H9 (cell line): Measurements from ENCODE around the gene DCP1A. TPM values are rescaled to one million over a fixed set of nuclear protein-coding genes. Genes with fewer than 3 reads are reported as not detected.
A peak's percentile ranks its signal among the peaks of the same experiment; 100 is the strongest.

ENCODE experiments used
- DNase-seq: peaks from one replicate; pipeline ENCODE4 v3.0.0-alpha.2; 2017
- H2AFZ ChIP-seq: one replicate; pipeline ENCODE4 v1.6.1; 2013; ENCODE audit warnings: mild to moderate bottlenecking, low read length, control low read depth, moderate library complexity
- H2AK5ac ChIP-seq: 2 replicates; pipeline ENCODE4 v1.6.1; 2013; ENCODE audit warnings: low read length, control low read depth, mixed read lengths; ENCODE audit not compliant: insufficient read length
- H2BK120ac ChIP-seq: one replicate; pipeline ENCODE4 v1.6.1; 2013; ENCODE audit warnings: low read depth, mild to moderate bottlenecking, low read length, control low read depth, inconsistent platforms; ENCODE audit not compliant: poor library complexity, severe bottlenecking
- H2BK12ac ChIP-seq: 2 replicates; pipeline ENCODE4 v1.6.1; 2013; ENCODE audit warnings: low read length, control low read depth, mixed read lengths, low read depth; ENCODE audit not compliant: insufficient read length
- H2BK15ac ChIP-seq: 2 replicates; pipeline ENCODE4 v1.6.1; 2013; ENCODE audit warnings: low read depth, low read length, control low read depth
- H2BK20ac ChIP-seq: one replicate; pipeline ENCODE4 v1.6.1; 2013; ENCODE audit warnings: low read depth, mild to moderate bottlenecking, low read length, control low read depth, inconsistent platforms; ENCODE audit not compliant: poor library complexity, severe bottlenecking
- H2BK5ac ChIP-seq: 2 replicates; pipeline ENCODE4 v1.6.1; 2013; ENCODE audit warnings: low read length, control low read depth, mixed read lengths; ENCODE audit not compliant: insufficient read length
- H3K14ac ChIP-seq: 2 replicates; pipeline ENCODE4 v1.6.1; 2013; ENCODE audit warnings: low read length, control low read depth; ENCODE audit not compliant: insufficient read depth
- H3K18ac ChIP-seq: 2 replicates; pipeline ENCODE4 v1.6.1; 2013; ENCODE audit warnings: low read depth, mild to moderate bottlenecking, mixed read lengths, low read length, control low read depth; ENCODE audit not compliant: insufficient read length
- H3K23ac ChIP-seq: 2 replicates; pipeline ENCODE4 v1.6.1; 2013; ENCODE audit warnings: low read length, control low read depth, mixed read lengths, low read depth; ENCODE audit not compliant: insufficient read length
- H3K23me2 ChIP-seq: 2 replicates; pipeline ENCODE4 v1.6.1; 2013; ENCODE audit warnings: low read depth, mild to moderate bottlenecking, mixed read lengths, low read length, control low read depth; ENCODE audit not compliant: insufficient read length, poor library complexity, severe bottlenecking
- H3K27ac ChIP-seq: 2 replicates; pipeline ENCODE4 v1.5.1; 2013; ENCODE audit warnings: low read length, control low read depth, mixed read lengths, low read depth; ENCODE audit not compliant: insufficient read length
- H3K27me3 ChIP-seq: 2 replicates; pipeline ENCODE4 v1.6.1; 2013; ENCODE audit warnings: low read length, control low read depth, inconsistent platforms; ENCODE audit not compliant: insufficient read depth
- H3K4ac ChIP-seq: 2 replicates; pipeline ENCODE4 v1.6.1; 2013; ENCODE audit warnings: low read depth, mild to moderate bottlenecking, control low read depth, inconsistent platforms, low read length, moderate library complexity
- H3K4me1 ChIP-seq: 2 replicates; pipeline ENCODE4 v1.6.1; 2013; ENCODE audit warnings: low read length, control low read depth, inconsistent platforms; ENCODE audit not compliant: insufficient read depth
- H3K4me2 ChIP-seq: 2 replicates; pipeline ENCODE4 v1.6.1; 2013; ENCODE audit warnings: low read length, control low read depth, mixed read lengths; ENCODE audit not compliant: insufficient read length, insufficient read depth
- H3K56ac ChIP-seq: 2 replicates; pipeline ENCODE4 v1.6.1; 2013; ENCODE audit warnings: low read depth, mild to moderate bottlenecking, mixed read lengths, low read length, control low read depth; ENCODE audit not compliant: insufficient read length
- H3K79me1 ChIP-seq: 2 replicates; pipeline ENCODE4 v1.6.1; 2013; ENCODE audit warnings: low read depth, mild to moderate bottlenecking, moderate library complexity, low read length, control low read depth, inconsistent platforms; ENCODE audit not compliant: insufficient read depth, poor library complexity, severe bottlenecking
- H3K79me2 ChIP-seq: 2 replicates; pipeline ENCODE4 v1.6.1; 2013; ENCODE audit warnings: low read length, control low read depth, inconsistent platforms; ENCODE audit not compliant: insufficient read depth
- H3K9ac ChIP-seq: 2 replicates; pipeline ENCODE4 v1.6.1; 2013; ENCODE audit warnings: low read length, control low read depth, mixed read lengths; ENCODE audit not compliant: insufficient read length; ENCODE audit errors: extremely low read depth
- H3K9me3 ChIP-seq: one replicate; pipeline ENCODE4 v1.6.1; 2013; ENCODE audit warnings: low read depth, low read length, inconsistent platforms; ENCODE audit not compliant: control insufficient read depth
- H3T11ph ChIP-seq: one replicate; pipeline ENCODE4 v1.6.1; 2013; ENCODE audit warnings: mild to moderate bottlenecking, low read length, control low read depth, inconsistent platforms
- H4K20me1 ChIP-seq: one replicate; pipeline ENCODE4 v1.6.1; 2013; ENCODE audit not compliant: control insufficient read depth, insufficient read length, insufficient read depth
- H4K5ac ChIP-seq: 2 replicates; pipeline ENCODE4 v1.6.1; 2013; ENCODE audit warnings: low read depth, mild to moderate bottlenecking, mixed read lengths, low read length, control low read depth; ENCODE audit not compliant: insufficient read length
- H4K8ac ChIP-seq: replicated peaks from 2 replicates; pipeline ENCODE4 v1.6.1; 2013; ENCODE audit warnings: low read length, control low read depth, mixed read lengths, low read depth; ENCODE audit not compliant: insufficient read length
- H4K91ac ChIP-seq: 2 replicates; pipeline ENCODE4 v1.6.1; 2013; ENCODE audit warnings: low read depth, mild to moderate bottlenecking, moderate library complexity, mixed read lengths, low read length, control low read depth; ENCODE audit not compliant: insufficient read length
- H3K27ac Mint-ChIP-seq, 3 experiments: 2 replicates in 2 of 3; 3 replicates in 1 of 3; pipeline ENCODE4 v1.8.0; 2020 to 2021; ENCODE audit warnings: mixed read lengths in 3 of 3, mild to moderate bottlenecking in 1 of 3, moderate library complexity in 1 of 3
- H3K27me3 Mint-ChIP-seq: 2 replicates; pipeline ENCODE4 v1.8.0; 2021; ENCODE audit warnings: low read depth, mild to moderate bottlenecking, moderate library complexity, mixed read lengths
- H3K36me3 Mint-ChIP-seq, 3 experiments: 2 replicates in 2 of 3; 3 replicates in 1 of 3; pipeline ENCODE4 v1.8.0; 2020 to 2021; ENCODE audit warnings: low read depth in 3 of 3, mixed read lengths in 3 of 3; ENCODE audit not compliant: insufficient read depth in 1 of 3
- H3K4me1 Mint-ChIP-seq, 2 experiments: 2 replicates each; pipeline ENCODE4 v1.8.0; 2020; ENCODE audit warnings: mixed read lengths in 2 of 2
- H3K4me3 Mint-ChIP-seq, 2 experiments: 2 replicates in 1 of 2; 3 replicates in 1 of 2; pipeline ENCODE4 v1.8.0; 2020 to 2021; ENCODE audit warnings: mild to moderate bottlenecking in 2 of 2, mixed read lengths in 2 of 2, moderate library complexity in 1 of 2
- H3K9me3 Mint-ChIP-seq, 2 experiments: 2 replicates in 1 of 2; 3 replicates in 1 of 2; pipeline ENCODE4 v1.8.0; 2020; ENCODE audit warnings: mild to moderate bottlenecking in 2 of 2, mixed read lengths in 2 of 2, moderate library complexity in 1 of 2
- WGBS: extraction: QIAGEN DNeasy Blood & Tissue Kit; methylation state at CpG from one replicate; pipeline ENCODE4 v1.1.7; 2013; ENCODE audit warnings: missing lambda C conversion rate, low lambda C conversion rate, mixed read lengths; ENCODE audit not compliant: insufficient read length; ENCODE audit errors: extremely low coverage; 5-methylcytosine and 5-hydroxymethylcytosine counted together
- total RNA-seq: library from RNA; stranded (reverse); gene quantifications from 2 replicates; pipeline ENCODE4 v1.2.1, GENCODE V29; 2021
- TF ChIP-seq, protein P1 (sequence below): fragments of 200-600 bp; sonication (generic); conservative IDR thresholded peaks from 3 replicates; pipeline ENCODE4 v1.8.0; 2021; ENCODE audit warnings: antibody characterized with exemption, mild to moderate bottlenecking

The DCP1A gene
- total RNA-seq, 1 experiment from 2014 or later = 17.8 TPM

DNA sequence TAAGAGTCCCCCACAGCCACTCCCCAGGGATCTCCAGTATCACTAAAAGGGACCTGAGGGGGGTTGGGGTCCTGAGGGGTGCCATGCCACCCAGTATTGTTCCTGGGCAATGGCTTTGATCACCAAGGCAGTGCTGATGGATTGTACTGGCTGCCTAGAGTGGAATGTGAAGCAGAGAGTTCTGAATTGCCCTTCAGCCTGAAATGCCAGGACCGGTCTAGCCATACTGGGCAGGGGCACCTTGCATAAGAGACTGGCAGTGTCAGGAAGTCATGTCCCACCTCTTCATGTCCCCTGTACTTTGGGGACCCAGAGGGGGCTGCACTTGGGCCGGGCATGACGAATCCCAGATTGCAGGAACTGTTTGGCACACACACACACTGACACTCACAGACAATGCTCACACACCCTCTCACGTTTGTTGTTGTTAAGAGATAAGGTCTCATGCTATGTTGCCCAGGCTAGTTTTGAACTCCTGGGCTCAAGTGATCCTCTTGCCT, 87.0 kb downstream of the DCP1A start:
- H3K27ac Mint-ChIP-seq = peak overlapping the region in 2 of 3 experiments; percentile 8 to 74; a peak in 2 of 7 replicates
- no peaks in the 10 kb centered on the region for H4K20me1 ChIP-seq

More for the DNA sequence above, 87.0 kb downstream of the DCP1A start:
- peak overlapping the region; percentile 11 for H3K18ac ChIP-seq
- no peak overlapping the region for H3K4me3 Mint-ChIP-seq
- no peak overlapping the region for H3K9ac ChIP-seq
- no peak for DNase-seq
- H3K9me3 ChIP-seq = no peaks in the 10 kb centered on the region
- no peak overlapping the region for H2BK5ac ChIP-seq
- no peak overlapping the region for H3K27ac ChIP-seq
- no peak overlapping the region for H4K5ac ChIP-seq
- H3K4ac ChIP-seq = no peak overlapping the region
- H2BK120ac ChIP-seq = no peak overlapping the region
- peaks cover 2% of the 10 kb centered on the region for H3K27me3 Mint-ChIP-seq
- H3K4me2 ChIP-seq = no peak overlapping the region
- WGBS = no CpG with 5 or more reads among the region's 4 CpGs
- H4K8ac ChIP-seq = no peak overlapping the region
- H3K36me3 Mint-ChIP-seq = no peaks in the 10 kb centered on the region; a peak in 1 of 7 replicates
- H2BK15ac ChIP-seq = no peak overlapping the region
- H2BK20ac ChIP-seq = no peak overlapping the region
- H3K56ac ChIP-seq = no peak overlapping the region
- no peak overlapping the region for H3K23ac ChIP-seq
- no peak overlapping the region for H2BK12ac ChIP-seq
- no peaks in the 10 kb centered on the region for H3K27me3 ChIP-seq
- H3K14ac ChIP-seq = no peak overlapping the region
- H3K79me1 ChIP-seq = no peaks in the 10 kb centered on the region
- peaks cover 11% of the 10 kb centered on the region; the same call in 1 of the 2 replicates for H3K4me1 ChIP-seq
- no peak overlapping the region for H2AFZ ChIP-seq
- H3K79me2 ChIP-seq = peaks cover 4% of the 10 kb centered on the region; the same call in 1 of the 2 replicates
- H3K9me3 Mint-ChIP-seq = no peaks in the 10 kb centered on the region
- no peak overlapping the region for H2AK5ac ChIP-seq
- no peak overlapping the region for H4K91ac ChIP-seq
- H3K23me2 ChIP-seq = no peaks in the 10 kb centered on the region
- H3K4me1 Mint-ChIP-seq = peaks cover 29 to 36% of the 10 kb centered on the region in 2 experiments
- TF ChIP-seq, protein P1, sequence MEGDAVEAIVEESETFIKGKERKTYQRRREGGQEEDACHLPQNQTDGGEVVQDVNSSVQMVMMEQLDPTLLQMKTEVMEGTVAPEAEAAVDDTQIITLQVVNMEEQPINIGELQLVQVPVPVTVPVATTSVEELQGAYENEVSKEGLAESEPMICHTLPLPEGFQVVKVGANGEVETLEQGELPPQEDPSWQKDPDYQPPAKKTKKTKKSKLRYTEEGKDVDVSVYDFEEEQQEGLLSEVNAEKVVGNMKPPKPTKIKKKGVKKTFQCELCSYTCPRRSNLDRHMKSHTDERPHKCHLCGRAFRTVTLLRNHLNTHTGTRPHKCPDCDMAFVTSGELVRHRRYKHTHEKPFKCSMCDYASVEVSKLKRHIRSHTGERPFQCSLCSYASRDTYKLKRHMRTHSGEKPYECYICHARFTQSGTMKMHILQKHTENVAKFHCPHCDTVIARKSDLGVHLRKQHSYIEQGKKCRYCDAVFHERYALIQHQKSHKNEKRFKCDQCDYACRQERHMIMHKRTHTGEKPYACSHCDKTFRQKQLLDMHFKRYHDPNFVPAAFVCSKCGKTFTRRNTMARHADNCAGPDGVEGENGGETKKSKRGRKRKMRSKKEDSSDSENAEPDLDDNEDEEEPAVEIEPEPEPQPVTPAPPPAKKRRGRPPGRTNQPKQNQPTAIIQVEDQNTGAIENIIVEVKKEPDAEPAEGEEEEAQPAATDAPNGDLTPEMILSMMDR = no peak
- no peak overlapping the region for H3T11ph ChIP-seq
